HG03060 (cell line): ENCODE results near the gene TADA2A.

Source experiments
- ATAC-seq: cut with Tn5 transposase; IDR thresholded peaks from one replicate; pipeline ENCODE4 v1.9.1; 2021; ENCODE audit warnings: low read depth, moderate number of reproducible peaks; ENCODE audit not compliant: unreplicated experiment

Gene TADA2A

DNA sequence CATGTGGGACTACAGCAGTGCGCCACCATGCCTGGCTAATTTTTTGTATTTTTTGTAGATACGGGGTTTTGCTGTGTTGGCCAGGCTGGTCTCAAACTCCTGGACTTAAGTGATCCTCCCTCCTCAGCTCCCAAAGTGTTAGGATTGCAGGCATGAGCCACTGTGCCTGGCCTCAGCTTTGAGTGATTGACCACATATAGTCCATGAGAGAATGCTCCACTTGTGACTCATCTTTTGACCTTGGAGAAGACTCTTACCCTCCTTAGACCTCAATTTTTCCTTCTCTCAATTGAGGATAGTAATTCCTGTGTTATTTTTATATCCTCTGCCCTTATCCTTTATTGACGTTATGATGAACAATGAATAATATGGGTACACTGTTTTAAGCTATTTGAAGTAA, 52.1 kb downstream of the TADA2A start:
- ATAC-seq = no peak

DNA sequence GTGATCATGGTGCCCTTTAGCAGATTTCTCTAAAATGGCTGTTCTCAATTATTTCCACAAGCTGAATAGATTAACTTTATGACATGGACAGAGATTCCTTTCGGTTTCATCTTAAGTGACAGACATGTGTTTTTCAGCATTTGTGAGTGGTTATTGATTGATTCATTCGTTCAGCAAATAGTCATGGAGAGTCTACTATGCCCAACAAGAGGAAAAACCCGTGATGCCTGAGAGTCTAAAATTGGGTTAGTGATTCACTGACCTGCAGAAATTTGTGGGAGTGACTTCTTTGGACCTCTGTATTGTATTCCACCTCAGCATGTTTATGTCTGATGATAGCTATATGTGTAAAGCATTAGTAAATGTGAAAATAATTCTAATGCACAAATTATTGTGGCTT, 55.0 kb downstream of the TADA2A start:
- no peak for ATAC-seq

DNA sequence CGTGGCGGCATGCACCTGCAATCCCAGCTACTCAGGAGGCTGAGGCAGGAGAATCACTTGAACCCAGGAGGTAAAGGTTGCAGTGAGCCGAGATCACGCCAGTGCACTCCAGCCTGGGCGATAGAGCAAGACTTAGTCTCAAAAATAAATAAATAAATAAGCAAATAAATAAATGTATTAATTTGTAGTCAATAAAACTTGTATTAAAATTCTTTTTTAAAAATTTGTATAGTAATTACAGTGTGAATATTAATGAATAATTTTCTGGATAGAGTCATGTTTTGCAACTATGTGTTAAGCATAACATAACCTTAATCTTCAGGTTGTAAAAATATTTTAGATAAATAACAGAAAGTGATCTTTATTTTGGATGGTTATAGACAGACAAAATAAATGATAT, 55.8 kb downstream of the TADA2A start:
- ATAC-seq = no peak

DNA sequence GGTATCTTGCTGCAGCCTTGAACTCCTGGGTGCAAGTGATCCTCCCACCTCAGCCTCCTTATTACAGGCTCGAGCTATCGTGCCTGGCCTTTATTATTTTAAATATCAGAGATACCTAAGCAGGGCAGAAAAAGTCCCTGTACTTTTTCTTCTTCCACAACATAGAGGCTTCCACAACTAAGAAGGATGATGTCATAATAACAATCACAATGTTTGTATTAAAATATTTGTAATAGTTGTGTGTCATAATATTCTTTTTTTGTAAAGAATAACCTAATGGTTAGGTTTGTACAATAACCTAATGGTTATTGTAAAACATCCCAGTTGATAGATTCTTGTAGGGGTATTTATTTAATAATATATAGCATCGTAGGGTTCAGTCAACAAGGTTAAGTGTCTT, 56.4 kb downstream of the TADA2A start:
- no peak for ATAC-seq

DNA sequence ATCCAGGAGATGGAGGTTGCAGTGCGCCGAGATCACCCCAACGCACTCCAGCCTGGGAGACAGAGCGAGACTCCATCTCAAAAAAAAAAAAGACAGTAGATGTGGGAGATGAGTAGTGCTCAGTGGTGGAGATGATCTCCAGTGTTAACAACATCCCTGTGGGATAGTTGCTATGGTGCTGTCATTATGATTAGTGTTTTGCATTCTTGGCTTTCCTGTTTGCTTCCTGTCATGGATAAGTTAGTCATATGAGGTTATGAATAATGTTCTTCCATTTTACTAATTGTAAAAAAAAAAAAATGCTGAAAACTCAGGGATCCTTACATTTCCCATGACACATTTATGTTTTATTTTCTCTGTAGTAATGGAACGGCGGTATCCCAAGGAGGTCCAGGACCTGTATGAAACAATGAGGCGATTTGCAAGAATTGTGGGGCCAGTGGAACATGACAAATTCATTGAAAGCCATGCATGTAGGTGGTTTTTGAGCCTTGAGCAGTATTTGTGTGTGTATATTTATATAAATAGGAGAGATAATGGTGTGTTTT, 58.5 kb downstream of the TADA2A start:
- no peak for ATAC-seq

DNA sequence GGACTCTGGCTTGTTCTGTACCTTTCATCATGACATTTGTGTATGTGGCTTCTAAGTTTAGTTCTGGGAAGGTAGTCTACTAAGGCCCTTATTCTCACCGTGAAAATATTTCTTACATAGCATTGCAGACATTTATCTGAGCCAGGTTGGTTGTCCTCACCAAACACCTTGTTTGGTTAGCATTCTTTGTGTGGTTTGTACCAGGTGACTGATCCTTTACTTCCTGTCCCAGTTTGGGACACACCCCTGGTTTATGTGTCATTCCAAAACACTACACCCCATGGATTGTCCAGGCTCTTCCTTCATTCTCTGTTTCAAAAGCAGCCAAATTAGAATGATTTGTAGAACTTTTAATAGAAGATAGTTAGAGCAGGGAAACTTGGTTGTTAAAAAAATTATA, 59.8 kb downstream of the TADA2A start:
- ATAC-seq = no peak

DNA sequence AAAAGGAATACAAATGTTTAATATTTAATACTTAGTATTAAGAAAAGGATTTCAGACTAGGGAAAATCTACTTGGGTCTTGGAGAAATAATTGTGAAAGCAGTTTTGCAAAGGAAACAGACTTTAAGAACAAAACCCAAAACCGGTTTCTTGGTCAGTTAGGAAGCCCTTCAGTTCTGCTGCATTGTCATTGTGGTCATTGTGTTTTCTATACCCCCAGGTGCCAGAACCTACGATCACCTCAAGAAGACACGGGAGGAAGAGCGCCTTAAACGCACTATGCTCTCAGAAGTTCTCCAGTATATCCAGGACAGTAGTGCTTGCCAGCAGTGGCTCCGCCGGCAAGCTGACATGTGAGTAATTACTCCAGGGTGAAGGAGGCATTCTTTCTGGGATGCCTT, 63.5 kb downstream of the TADA2A start:
- no peak for ATAC-seq

DNA sequence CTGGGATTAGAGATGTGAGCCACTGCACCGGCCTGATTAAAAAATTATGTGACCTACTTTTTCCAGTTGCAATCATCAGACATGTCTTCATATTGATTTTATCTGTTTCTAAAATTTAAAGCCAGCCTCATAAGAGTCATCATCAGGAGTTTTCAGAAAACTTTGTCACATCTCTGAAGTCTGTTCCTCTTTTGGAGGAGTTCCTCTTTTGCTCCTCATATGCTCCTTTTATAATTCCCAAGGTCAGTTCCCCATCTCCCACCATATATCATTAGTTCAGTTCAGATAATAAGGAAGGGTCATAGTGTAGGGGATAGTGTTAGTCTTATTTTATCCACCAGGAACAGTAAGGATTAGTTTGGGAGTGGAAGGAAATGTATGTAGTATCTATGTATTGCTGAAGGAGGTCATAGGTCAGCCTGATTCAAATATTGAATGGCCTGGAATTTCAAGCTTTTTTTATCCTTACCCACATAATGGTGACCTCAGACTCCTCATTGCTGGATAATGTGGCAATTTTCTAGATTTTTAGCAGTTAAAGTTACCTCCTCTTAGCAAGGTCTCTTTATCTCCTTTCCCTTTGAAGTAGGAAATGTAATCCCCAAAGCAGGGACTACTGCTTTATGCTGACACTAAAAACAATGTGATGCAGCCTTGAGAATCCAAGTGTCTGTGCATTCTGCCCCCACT, 69.2 kb downstream of the TADA2A start:
- ATAC-seq = no peak

DNA sequence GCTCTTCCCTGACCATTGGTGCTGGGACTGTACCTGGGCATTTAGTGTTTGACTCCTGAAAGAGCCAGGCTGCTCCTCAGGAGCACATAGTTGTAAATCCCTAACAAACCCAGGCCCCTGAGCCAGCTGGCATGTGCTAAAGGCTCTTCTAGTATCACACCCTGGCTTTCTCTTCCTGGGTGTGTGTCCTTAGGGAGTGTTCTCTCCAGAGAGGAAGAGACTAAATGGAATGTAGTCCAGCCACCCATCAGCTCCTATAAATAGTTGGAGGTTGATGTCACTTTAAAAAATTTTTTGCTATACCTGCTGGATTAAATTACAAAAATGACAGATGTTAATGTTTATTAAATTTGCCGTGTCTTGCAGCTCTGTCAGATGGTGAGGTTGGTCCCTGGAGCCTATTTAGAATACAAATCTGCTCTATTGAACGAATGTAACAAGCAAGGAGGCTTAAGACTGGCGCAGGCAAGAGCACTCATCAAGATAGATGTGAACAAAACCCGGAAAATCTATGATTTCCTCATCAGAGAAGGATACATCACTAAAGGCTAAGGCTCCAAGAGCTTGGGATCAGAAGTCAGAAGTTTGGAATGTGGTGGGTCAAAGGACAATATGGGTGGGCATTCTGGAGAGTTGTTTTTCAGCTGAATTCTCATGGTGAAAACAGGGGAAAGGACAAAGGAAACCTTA, 69.9 kb downstream of the TADA2A start:
- no peak for ATAC-seq

DNA sequence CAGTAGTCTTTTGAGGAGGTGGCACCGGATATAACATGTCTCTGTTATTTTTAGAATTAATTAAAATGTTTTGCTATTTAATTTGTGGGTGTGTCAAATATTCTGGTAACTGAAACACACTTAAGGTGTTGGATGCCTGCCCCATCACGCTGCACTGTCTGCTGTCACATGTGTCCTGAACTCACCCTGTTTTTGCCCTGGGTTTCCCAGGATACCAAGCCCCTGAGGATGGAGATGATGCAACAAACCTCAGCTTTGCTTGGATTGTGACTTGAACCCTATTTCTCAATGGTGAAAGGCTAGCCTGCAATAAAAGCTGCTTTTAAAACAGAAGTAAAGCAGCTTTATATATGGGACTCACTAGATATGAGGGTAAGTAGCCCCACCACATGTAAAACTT, 71.5 kb downstream of the TADA2A start:
- no peak for ATAC-seq

DNA sequence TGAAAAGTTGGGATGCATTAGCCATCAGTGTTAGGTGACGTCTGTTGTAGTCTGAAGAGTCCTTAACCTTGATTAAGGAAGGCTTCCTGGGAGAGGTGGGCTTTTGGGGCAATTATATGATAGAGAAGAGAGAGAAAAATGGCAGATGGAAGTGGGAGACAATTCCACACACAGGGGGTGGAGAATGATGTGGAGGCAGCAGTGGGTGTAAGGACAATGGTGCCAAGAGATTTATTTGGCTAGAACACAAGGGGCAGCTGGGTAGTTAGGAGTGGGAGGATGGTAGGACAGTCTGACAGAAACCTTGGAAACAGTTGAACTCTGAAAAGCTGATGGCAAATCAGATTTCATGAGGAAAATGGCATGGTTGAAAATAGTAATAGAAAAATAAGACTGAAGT, 72.3 kb downstream of the TADA2A start:
- ATAC-seq = no peak

DNA sequence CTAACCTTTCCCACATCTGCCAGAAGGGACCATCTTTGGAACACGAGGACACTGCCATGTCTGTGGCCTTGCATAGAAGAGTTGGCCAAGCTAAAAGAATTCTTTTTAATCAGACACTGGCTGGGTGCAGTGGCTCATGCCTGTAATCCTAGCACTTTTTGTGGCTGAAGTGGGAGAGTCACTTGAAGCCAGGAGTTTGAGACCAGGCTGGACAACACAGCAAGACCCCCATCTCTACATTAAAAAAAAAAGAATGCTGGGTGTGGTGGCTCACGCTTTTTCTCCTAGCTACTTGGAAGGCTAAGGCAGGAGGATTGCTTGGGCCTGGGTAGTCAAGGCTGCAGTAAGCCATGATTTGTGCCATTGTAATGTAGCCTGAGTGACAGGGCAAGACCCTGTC, 73.7 kb downstream of the TADA2A start:
- no peak for ATAC-seq

DNA sequence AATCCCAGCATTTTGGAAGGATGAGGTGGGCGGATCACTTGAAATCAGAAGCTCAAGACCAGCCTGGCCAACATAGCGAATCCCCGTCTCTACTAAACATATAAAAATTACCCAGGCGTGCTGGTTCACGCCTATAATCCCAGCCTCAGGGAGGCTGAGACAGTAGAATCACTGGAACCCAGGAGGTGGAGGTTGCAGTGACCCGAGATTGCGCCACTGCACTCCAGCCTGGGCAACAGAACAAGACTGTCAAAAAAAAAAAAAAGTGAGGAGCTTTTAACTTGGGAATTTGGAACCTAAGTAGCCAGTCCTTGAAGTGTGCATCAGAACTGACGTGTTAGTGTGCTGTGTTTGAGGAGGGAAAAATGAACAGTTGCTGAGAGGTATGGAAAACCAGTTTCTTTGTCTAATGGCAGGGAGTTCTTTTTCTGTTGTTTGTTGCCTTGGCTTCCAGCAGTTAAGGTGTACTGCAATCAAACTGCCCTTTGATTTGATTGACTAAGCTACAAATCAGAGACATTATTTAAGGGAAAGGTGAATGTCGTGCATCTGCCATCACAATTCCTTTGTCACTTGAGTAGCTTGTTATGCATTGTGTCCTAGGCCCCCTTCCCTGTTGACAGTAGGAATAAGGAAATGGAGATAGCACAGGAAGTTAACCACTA, 74.4 kb downstream of the TADA2A start:
- no peak for ATAC-seq

DNA sequence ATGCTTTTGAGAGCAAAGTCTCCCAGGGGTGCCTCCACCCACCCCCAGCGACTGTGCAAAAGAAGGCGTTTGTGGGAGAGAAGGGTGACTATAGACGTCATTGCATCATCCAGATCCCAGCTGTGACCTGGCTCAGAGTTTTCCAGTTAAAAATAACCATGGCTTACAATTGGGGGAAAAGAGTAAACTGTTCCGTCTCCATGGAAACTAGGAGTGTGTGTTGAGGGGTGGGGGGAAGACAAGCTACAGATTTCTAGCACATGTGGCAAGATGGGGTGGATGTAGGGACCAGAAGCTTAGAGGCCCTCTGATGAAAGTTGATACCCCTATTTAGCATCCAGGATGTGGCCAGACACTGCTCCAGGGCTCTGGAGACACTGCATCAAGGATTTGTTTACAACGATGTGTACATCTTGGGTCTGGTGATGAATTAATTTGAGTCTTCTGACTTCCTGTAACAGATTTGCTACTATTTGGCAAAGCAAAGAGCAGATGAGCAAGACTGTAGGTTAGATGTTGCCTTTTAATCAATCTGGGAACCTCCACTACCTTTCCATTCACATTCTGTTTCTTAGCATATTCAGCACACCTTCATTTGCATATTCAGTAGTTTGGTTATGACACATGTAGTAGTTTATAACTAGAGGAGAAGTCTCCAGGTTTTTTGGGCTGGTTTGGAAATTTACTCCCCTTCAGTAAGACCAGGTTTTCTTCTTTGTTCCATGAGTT, 76.8 kb downstream of the TADA2A start:
- ATAC-seq = no peak

DNA sequence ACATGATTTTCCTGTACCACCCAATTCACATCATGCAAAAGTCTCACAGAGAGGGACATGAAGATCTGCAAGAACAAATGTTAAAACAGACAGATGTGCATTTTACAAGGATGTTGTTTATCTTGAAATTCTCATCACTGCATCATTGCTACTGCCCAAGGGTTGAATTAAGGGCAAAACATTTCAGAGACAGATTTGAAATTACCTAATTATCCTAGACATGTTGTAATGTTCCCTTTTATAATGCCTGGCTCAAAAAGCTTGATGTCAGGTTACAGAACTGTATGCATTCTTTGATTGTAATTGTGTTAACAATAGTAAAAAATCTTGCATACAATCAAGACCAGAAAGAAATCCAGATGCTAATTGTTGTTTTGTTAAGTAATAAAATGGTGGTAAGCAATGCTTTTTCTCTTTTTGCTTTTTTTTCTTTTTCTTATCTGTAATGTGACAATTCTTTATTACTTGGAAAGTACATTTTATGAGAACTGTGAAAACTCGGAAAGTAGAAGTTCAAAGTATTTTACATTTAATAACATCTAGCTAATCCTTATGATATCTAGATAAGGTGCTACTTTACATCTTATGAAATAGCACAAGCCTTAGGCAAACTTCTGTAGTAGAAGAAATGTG, 79.4 kb downstream of the TADA2A start:
- no peak for ATAC-seq

DNA sequence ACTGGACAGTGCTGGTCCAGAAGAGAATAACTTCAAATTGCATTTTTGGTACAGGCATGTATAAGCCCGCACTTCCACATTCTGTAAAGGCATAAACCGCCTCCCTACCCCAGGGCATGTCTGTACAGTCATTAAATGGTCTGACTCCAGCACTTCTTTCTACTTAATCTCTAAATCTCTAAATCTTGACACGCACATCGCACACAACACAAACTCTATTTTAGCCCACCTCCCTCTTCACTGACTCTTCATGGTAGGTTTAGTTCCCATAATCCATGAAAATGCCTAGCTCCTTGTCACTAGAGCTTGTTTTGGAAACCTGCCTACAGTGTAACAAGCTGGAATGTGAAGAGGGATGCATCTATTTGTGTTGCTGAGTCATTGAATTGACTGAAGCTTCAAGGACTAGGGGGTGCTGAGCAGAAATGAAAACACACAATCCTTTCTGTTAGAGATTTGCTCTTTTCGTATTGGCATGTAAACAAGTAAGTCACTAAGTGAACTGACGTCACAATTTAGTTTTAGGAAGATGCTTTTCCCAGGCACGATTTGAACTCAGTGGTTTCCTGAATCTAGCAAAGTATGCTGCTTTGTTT, 81.4 kb downstream of the TADA2A start:
- no peak for ATAC-seq

DNA sequence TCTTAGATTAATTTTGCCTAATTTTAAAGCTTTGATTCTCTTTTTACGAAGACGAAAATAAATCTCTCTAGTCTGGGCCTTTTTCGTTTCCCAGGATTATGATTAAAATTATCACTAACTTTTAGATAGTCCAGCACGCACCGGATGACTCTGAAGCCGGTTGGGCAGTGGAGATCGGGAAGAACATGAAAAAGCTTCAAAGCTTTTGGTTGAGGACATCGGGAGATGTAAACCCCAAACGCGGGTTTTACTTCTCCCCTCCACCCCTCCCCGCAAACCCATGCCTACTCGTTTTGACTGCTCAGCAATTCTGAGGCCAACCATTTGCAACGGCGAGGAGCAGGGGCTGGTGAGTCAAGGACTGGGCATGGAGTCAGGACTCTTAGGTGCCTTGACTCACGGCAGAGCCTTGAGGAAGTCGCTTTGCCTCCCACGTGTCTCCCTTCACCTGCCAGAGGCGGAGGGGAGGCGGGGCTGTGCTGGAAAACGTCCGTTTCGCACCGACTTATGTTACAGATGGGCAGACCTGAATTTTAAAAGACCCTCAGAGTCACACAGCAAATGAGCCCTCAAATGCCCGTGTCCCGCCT, 82.0 kb downstream of the TADA2A start:
- ATAC-seq = no peak

DNA sequence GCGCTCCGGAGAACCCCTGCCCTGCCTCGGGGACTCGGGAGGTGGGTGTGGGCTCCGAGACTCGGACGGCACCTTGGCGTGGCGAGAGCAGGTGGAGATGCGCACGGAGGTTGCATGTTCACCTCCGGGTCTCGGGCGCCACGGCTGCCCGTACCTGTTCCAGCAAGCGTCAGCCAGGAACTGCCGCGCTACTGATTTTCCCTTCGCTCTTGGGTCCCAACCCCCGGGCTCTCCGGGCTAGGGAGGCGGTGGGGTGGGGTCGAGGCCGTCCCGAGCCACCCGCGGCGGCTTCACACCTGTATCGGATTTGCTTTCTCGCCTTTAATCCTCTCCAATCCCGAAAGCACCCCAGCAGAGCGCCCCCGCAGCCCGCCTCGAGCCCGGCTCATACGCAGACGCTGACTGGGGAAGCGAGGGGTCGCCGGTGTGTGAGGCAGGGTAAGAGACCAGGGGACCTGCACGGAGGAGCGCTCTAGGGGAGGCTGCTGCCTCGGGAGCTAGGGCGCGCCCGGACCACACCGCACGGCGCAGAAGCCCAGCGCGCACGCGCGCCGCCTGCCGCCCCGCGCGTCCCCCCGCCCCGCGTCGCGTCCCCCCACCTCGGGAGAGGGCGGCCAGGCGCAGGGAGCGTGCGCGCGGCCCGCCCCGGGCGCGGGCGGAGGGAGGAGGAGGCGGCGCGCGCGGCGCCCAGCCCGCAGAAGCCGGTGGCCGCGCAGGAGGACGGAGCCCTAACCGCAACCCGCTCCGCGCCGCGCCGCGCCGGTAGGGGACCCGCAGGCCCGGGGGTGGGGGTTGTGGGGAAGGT, 82.7 kb downstream of the TADA2A start, which contains the start of gene DUSP14:
TSS of gene DUSP14 (plus strand) at position 695 of the 805 bp plus-strand sequence. CDS start 22,382 bp downstream, outside the sequence.
- no peak for ATAC-seq
